Measurements from ENCODE around the gene ADNP. TPM values are rescaled to one million over a fixed set of nuclear protein-coding genes. Genes with fewer than 3 reads are reported as not detected.
A peak's percentile ranks its signal among the peaks of the same experiment; 100 is the strongest.

Gene ADNP
- total and polyA plus RNA-seq, 10 of the 15 experiments (the other 5 are each of a cell fraction or from before 2014, with no cell fraction given) = 23.0 to 74.4 (median 34.9) TPM

- Histone ChIP-seq H3K79me2 (ENCODE audit: control insufficient read depth, insufficient read depth, low read length) (peaks cover 97% of the 10 kb centered on the region), H3K9me3 (replicated peaks; ENCODE audit: control insufficient read depth, insufficient read depth, low read length) (no peaks in the 10 kb centered on the region), H3K27me3 (replicated peaks in 1 of 2; ENCODE audit: control insufficient read depth in 2 of 2, insufficient read depth in 2 of 2, low read length in 1 of 2) (no peaks in the 10 kb centered on the region), H2AFZ (ENCODE audit: control insufficient read depth, low read depth, low read length) (no peak overlapping the region), H3K4me3 (no peak overlapping the region), H3K36me3 (ENCODE audit: control insufficient read depth in 2 of 2, insufficient read depth in 2 of 2, low read length in 1 of 2) (peaks cover 4 to 25% of the 10 kb centered on the region in 2 experiments), H3K4me2 (ENCODE audit: control insufficient read depth, insufficient read depth) (peak overlapping the region; percentile 50; the same call in 1 of the 2 replicates), H3K4me1 (ENCODE audit: control insufficient read depth, insufficient read depth, low read length) (peaks cover 39% of the 10 kb centered on the region), H4K20me1 (ENCODE audit: control insufficient read depth, insufficient read depth) (peaks cover 5% of the 10 kb centered on the region), H3K9ac (ENCODE audit: control insufficient read depth, insufficient read depth, low read length) (no peak overlapping the region), H3K27ac (ENCODE audit: control insufficient read depth, insufficient read depth) (no peak overlapping the region)
- intact Hi-C loops (cut with micrococcal nuclease; ENCODE audit: unreplicated experiment) = no loop called here
- BruUV-seq (replicated peaks) = no TSS peak
- ATAC-seq (no peak), FAIRE-seq (peak; percentile 70), DNase-seq (ENCODE audit: low read depth, low spot score) (no peak)
- CTCF ChIA-PET = interaction anchor here (0.9 to 3.4 kb wide), 6 partner anchors 10 to 125 kb away, joined by 3 to 29 read pairs (median 4); partner anchors contain the start of genes ADNP and BCAS4
- POLR2A ChIA-PET = interaction anchor here (0.7 to 1.9 kb wide), 2 partner anchors 98 to 382 kb away, joined by 3 to 7 read pairs; no protein-coding TSS in a partner anchor
- WGBS (ENCODE audit: insufficient coverage, insufficient replicate concordance, low lambda C conversion rate, missing lambda C conversion rate) = 92% methylated on average over 6 of the region's 6 CpGs
- in situ Hi-C loops (cut with MboI) = no loop called here
- SMC1A ChIA-PET (ENCODE audit: uncharacterized antibody, unreplicated experiment) = interaction anchor here (1.0 to 2.4 kb wide), 4 partner anchors 9 to 125 kb away, joined by 3 to 8 read pairs (median 7); partner anchors contain the start of gene BCAS4
- RAD21 ChIA-PET (ENCODE audit: unreplicated experiment) = interaction anchor here (1.0 to 3.5 kb wide), 4 partner anchors 9 to 12 kb away, joined by 3 to 12 read pairs (median 4); partner anchors contain the start of gene ADNP
- no peak for TF ChIP-seq FOXM1 (IDR thresholded peaks at IDR 0.05; ENCODE audit: low read depth, low read length)
Measured at GRCh38 chr20:50919567-50919966, 11.7 kb downstream of the ADNP start.

DNA sequence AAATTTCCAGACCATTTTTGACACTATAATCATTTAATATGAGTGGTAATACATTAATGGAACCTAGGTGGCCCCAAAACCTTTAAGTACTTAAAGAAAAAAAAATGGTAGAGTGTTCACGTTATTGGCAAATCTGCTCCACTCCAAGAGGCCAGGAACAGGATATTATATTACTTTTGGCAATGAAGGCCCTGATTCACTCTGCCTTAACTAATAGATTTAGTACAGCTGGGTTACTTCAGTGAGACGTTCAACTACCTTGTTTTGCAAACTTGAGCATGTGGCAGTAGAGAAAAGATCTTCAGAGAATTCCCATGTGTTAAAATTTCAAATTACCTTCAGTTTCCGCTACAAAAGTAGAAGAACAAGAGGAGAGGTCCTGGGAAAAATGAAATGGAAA lies 12.8 kb downstream of the ADNP start:
- ChIA-PET SMC1A (ENCODE audit: uncharacterized antibody, unreplicated experiment) (interaction anchor here (1.7 kb wide), 1 partner anchor 10 kb away, joined by 8 read pairs; no protein-coding TSS in a partner anchor), CTCF (interaction anchor here (1.6 to 3.4 kb wide), 3 partner anchors 11 to 124 kb away, joined by 4 to 29 read pairs (median 7); partner anchors contain the start of gene BCAS4), POLR2A (interaction anchor here (1.9 kb wide), 1 partner anchor 97 kb away, joined by 7 read pairs; no protein-coding TSS in a partner anchor), RAD21 (ENCODE audit: unreplicated experiment) (interaction anchor here (1.8 to 3.5 kb wide), 2 partner anchors 8 to 11 kb away, joined by 4 to 12 read pairs; no protein-coding TSS in a partner anchor)
- Histone ChIP-seq H3K4me2 (ENCODE audit: control insufficient read depth, insufficient read depth) (peak overlapping the region; percentile 62; the same call in 1 of the 2 replicates), H3K9me3 (replicated peaks; ENCODE audit: control insufficient read depth, insufficient read depth, low read length) (no peaks in the 10 kb centered on the region), H3K9ac (ENCODE audit: control insufficient read depth, insufficient read depth, low read length) (no peak overlapping the region), H3K27ac (ENCODE audit: control insufficient read depth, insufficient read depth) (0 out of 2 replicates have a peak overlapping the region, but pooled peaks have one; percentile 24), H3K79me2 (ENCODE audit: control insufficient read depth, insufficient read depth, low read length) (peaks cover 97% of the 10 kb centered on the region), H3K4me1 (ENCODE audit: control insufficient read depth, insufficient read depth, low read length) (peaks cover 47% of the 10 kb centered on the region), H2AFZ (ENCODE audit: control insufficient read depth, low read depth, low read length) (no peak overlapping the region), H4K20me1 (ENCODE audit: control insufficient read depth, insufficient read depth) (peaks cover 5% of the 10 kb centered on the region), H3K27me3 (replicated peaks in 1 of 2; ENCODE audit: control insufficient read depth in 2 of 2, insufficient read depth in 2 of 2, low read length in 1 of 2) (no peaks in the 10 kb centered on the region), H3K36me3 (ENCODE audit: control insufficient read depth in 2 of 2, insufficient read depth in 2 of 2, low read length in 1 of 2) (peaks cover 5 to 29% of the 10 kb centered on the region in 2 experiments), H3K4me3 (no peak overlapping the region; the same call in 1 of the 2 replicates)
- 49% methylated on average over 3 of the region's 3 CpGs for WGBS (ENCODE audit: insufficient coverage, insufficient replicate concordance, low lambda C conversion rate, missing lambda C conversion rate)
- DNase-seq (ENCODE audit: low read depth, low spot score) = no peak
- in situ Hi-C loops (cut with MboI) (no loop called here), intact Hi-C loops (cut with micrococcal nuclease; ENCODE audit: unreplicated experiment) (no loop called here)
- FAIRE-seq = no peak
- no peak for ATAC-seq
- BruUV-seq (replicated peaks) = TSS peak; percentile 3
- TF ChIP-seq RELB (IDR thresholded peaks at IDR 0.05; ENCODE audit: low read depth) (no peak), LARP7 (IDR thresholded peaks at IDR 0.05) (no peak), ZBTB40 (IDR thresholded peaks at IDR 0.05; ENCODE audit: borderline replicate concordance) (no peak)
- TF ChIP-seq, protein P1, sequence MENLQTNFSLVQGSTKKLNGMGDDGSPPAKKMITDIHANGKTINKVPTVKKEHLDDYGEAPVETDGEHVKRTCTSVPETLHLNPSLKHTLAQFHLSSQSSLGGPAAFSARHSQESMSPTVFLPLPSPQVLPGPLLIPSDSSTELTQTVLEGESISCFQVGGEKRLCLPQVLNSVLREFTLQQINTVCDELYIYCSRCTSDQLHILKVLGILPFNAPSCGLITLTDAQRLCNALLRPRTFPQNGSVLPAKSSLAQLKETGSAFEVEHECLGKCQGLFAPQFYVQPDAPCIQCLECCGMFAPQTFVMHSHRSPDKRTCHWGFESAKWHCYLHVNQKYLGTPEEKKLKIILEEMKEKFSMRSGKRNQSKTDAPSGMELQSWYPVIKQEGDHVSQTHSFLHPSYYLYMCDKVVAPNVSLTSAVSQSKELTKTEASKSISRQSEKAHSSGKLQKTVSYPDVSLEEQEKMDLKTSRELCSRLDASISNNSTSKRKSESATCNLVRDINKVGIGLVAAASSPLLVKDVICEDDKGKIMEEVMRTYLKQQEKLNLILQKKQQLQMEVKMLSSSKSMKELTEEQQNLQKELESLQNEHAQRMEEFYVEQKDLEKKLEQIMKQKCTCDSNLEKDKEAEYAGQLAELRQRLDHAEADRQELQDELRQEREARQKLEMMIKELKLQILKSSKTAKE (IDR thresholded peaks at IDR 0.05; ENCODE audit: low read depth, poor library complexity, severe bottlenecking) = peak; percentile 9

All from GM12878 (cell line).